ENCODE measurements around the gene C17orf67.
A peak's percentile ranks its signal among the peaks of the same experiment; 100 is the strongest.

The C17orf67 gene, protein sequence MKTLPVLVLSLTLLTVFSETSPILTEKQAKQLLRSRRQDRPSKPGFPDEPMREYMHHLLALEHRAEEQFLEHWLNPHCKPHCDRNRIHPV

DNA sequence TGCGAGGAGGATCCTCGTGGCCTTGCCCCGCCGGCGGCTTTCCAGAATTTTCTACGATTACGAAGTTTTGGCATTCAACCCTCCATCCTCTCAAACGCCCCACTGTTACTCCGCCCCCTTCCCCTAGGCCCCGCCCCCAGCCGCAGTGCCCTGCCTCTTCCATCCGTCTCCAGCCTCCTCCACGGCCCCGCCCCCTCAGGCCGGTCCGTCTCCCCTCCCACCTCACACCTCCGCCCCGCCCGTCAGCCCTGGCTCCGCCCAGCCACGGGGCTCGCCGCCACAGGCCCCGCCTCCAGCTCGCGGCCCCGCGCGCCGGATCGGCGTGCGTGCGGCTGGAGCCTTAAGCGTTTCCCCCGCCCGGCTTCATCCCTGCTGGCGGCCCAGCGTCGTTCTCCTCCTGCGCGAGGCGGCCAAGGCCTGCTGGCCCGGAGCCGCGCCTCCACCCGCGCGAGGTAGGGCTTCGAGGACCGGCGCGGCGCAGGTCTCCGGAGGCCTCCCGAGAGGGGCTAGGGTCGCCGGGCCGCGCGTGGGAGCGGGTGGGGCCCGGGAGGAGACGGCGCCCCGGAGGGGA is at the start of gene C17orf67, which contains the start of gene DGKE:
Gene C17orf67, minus strand, starts transcription at position 112 of the 571 bp plus-strand sequence. CDS start 18,110 bp downstream, outside the sequence.
Gene DGKE, plus strand, starts transcription at position 343 of the 571 bp plus-strand sequence. CDS start 645 bp downstream, outside the sequence.
- peak; percentile 78 for DNase-seq

DNA sequence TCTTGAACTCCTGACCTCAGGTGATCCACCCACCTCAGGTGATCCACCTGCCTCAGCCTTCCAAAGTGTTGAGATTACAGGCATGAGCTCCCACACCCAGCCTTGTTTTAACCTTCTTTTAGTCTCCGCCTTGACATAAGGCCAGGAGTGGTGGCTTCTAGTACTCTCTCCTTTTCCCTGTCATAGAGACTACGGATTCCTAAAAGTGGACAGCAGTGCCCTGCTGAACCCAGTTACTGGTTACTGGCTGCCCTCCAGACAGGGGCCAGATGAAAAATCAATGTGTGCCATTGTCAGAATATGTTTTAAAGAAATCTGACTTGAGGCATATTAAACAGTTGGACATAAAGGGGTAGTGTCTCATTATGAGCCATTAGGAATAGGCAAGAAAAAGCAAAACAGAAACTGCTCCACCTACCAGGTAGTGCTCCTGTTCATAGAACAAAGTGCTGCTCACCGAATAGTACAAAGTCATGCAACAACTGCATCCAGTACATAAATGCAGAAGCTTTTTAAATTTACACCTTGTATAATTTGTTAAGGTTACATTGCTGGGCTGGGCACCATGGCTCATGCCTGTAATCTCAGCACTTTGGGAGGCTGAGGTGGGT is 48.1 kb upstream of the C17orf67 start:
- DNase-seq = no peak

DNA sequence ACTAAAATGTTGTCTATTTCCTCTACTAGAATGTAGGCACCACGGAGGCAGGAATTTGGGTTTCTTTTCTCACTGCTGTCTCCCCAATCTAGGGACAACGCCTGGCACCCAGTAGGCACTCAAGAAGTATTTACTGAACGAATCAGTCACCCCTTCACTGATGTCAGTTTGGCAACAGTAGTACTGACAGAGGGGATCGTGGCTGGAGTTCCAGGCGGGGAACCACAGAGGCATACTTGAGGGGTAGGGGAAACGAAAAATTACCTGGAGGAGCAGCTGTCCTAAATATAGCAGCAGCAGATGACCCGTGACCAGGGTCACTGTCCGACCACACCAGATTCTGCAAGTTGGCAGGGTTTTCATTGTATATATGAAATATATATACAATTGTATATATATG is 46.9 kb upstream of the C17orf67 start:
- no peak for DNase-seq

DNA sequence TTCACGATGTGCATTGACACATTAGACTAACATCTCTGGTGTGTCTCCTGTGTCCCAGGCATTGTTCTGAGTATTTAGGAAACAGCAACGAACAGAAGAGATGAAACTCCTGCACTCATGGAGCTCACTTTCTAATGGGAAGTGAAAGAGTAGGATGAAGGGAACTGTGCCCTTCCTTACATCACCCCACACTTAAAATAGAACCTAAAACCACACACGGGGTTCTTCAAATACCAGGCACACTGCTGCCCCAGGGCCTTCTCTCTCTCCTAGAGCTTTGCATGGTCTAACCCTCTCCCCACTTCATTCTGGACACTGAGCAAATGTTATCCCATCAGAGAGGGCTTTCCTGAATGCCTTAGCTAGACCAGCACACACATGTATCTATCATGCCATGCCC is 46.4 kb upstream of the C17orf67 start:
- no peak for DNase-seq

DNA sequence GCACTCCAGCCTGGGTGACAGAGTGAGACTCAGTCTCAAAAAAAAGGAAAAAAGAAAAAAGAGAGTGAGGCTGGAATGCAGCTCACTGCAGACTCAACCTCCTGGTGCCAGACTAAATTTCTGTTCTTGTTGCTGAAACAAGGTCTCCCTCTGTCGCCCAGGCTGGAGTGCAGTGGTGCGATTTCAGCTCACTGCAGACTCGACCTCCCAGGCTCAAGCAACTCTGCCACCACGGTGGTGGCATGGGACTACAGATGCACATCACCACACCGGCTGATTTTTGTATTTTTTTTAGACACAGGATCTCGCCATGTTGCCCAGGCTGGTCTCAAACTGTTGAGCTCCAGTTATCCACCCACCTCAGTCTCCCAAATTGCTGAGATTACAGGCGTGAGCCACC is 45.6 kb upstream of the C17orf67 start:
- no peak for DNase-seq

DNA sequence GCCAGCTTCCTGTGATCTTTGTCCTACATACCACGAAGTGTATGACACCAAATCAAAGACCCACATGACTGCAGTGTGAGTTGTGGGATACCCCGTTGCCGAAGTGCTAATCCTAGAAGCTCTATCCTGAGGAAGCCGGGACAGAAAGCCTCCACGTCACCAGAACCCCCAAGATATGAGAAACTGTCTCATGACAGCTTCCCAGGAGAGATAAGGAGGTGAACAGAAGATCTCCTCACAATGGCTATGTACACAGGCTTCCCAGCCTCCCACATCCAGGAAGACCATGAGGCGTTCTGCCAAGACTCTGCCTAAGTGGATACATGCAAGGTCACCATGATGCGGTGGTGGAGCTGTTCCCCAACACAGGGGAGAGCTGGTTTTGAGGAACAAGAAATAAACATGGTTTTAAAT is 43.1 kb upstream of the C17orf67 start:
- DNase-seq = no peak

DNA sequence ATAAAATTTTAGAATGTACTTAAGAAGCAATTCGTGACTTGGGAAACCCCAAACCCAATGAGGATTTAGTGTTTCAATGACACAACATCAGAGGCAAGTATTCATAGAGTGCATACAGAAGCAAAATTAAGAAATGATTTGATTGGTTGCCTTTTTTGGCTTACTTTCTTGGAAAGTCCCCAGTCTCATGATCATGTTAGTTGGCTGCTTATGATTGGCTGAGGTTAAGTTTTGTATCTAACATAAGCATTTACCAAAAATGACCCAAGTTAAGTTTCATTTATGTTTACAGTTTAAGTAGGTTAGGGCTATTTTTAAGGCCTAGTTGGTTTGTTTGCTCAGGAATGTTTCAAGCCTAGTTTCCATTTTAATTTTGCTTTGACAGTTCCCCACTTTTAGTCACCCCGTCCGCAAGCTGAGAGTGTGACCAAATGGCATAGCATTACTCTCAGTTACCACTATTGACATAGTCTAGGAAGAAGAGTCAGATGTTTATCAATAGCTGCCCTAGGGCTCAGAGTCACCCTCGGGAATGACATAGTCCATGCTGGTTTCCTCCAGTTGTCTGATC is 36.4 kb upstream of the C17orf67 start:
- DNase-seq = no peak

DNA sequence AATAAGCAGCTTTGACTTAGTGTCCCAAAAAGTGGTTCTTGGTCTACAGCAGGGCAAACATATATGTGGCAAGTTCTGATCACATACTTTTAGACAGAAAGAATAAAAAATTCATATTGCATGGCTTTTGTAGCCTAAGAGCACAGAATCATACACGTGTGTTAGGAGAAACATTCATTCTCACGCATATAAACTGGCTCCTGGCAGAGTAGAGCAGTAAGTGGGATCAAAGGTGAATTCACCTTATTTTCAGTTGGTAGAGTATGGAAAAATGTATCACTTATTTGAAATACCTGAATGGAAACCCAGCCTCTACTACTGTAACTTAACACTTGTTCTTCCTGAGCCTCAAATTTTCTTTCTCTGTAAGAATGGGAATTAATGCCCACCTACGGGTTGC is 35.0 kb upstream of the C17orf67 start:
- DNase-seq = no peak

DNA sequence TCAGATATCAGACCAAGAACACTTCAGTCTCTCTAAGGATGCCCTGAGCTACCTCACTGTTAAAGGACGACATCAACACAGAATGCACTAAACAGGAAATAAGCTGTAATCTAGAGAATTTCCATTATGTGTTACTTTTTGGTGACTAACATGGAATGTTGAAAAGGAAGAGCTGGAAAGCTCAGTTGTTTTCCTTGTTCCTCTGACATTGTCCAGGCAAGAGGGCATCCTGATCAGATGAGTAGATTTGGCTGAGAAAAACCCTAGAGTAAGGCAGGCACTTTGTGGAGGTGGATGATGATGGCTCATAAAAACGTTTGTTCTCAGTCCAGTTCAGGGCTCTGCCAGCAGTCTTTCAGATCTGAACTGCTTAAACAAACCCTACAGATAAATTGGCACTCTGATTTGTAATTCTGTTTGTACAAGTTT is 34.2 kb upstream of the C17orf67 start:
- no peak for DNase-seq

DNA sequence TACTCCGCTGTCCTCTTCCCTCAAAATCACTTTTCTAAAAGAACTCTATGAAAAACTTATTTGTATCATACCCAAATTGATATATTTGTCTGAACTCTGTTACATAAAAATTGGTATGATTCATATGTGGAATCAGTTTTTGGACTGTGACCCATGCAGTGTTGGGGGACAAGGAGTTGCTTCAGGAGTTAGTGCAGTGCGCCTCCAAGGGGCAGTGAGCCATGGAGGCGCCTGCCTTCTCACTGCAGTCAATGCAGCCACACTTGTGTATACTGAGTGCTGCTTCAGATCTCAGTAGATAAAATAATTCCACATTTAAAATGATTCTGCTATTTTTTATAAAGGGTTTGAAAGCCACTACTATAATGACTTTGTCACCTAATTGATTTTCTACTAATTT is 32.8 kb upstream of the C17orf67 start:
- no peak for DNase-seq

DNA sequence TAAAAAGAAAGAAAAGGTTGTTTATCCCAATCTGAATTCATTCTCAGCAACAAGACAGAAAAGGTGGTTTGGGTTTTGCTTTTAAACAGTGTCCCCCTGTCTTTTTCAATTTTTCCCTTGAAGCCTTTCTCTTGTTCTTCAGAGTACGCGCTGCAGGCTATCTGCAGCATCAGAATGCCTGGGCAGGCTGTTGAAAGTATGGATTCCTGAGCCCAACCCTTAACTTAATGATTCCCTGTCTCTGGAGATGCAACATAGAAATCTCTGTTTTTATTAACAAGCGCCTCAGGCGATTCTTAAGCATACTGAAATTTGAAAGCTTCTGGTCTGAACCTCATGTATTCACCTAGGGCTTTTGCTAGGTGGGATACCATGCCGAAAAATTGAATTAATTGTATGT is 32.4 kb upstream of the C17orf67 start:
- no peak for DNase-seq

DNA sequence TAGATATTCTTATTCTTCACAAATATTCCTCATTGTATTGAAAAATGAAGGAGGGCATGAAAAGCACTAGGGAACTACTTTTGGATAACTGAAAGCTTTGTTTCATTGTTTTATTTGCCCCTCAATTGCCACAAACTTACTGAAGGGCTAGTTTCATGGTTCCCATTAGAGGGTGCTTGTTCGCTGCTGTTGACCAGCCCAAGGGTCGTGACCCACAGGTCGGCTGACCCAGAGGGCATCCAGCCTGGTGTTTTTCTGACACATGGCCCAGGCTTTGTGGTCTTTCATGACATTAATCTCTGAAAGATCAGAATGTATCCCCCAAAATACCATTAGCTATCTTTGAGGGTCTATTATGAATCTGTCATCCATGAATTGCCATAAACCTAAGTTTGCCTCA is 30.3 kb upstream of the C17orf67 start:
- no peak for DNase-seq

DNA sequence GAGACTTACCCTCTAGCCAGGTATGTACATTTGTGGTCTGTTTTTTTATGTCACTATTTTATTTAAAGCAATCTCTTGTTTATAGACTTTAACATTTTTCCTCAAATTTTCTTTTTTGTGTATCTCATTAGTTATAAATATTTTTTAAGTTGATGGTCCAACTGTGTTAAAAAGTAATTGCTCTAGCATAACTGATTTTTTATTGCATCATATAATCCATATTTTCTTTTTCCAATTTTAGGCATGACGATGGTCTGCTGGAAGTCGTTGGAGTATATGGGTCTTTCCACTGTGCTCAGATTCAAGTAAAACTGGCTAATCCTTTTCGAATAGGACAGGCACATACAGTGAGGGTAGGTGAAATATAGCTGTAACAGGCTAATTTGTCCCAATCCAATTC is 28.2 kb upstream of the C17orf67 start:
- DNase-seq = no peak

DNA sequence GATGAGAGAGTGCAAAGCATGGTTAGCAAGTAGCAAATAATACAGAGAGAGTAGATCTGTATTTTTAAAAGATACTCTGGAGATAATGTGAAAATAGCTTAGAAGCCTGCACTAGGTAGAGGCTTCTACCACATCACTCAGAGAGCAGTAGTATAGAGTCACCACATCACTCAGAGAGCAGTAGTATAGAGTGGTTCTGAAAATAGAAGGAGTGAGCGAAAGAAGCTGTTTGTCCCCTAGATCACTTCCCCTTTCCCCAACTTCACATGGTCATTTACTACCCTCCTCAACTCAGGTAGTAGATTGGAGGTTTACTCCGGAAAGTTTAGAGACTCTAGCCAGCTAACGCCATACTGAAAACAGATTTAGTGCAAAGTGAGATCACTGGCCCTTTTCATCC is 17.3 kb upstream of the C17orf67 start:
- DNase-seq = no peak

DNA sequence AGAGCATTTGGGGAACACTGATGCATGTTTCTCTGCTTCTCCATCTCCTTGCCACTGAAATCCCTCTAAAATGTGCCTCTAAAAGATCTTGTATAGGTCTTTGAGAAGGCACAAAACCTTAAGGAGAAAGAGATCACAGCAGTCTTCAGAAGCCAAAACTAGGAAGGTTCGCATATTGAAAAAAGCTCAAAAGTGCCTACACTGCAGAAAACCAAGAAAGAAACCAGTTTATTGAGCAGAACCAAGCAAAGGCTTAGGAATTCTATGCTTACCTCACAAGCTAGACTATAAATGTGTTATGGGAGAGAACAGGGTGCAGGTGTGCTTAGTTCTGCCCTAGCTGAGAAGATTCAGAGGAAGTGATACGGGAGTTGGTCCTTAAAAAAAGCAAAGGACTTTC is 16.9 kb upstream of the C17orf67 start:
- no peak for DNase-seq

DNA sequence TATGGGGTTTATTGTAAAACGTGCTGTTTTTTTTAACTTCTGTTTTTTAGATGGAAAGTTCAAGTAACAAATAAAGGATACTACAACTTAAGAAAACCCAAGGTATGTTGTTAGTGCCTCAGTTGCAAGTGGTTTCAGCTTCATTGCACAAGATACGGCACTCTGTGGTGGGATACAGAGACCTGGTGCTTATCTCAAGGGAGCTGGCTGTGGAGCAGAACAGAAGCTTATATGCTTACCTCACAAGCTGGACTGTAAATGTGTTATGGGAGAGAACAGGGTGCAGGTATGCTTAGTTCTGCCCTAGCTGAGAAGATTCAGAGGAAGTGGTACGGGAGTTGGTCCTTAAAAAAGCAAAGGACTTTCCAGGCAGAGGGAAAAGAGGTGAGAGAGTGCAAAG is 15.4 kb upstream of the C17orf67 start:
- no peak for DNase-seq

DNA sequence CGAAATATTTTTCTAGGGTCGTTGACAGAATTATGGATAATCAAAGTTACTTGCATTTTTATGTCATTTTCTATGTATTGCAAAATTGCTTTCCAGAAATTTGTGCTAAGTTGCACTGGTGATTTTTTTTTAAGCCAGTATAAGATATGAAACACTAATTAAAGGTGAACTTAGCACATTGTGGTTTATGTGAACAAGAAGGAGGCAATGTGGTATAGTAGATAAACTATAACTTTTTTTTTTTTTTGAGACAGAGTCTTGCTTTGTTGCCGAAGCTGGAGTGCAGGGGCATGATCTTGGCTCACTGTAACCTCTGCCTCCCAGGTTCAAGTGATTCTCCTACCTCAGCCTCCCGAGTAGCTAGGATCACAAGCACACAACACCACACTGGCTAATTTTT is 13.4 kb upstream of the C17orf67 start:
- no peak for DNase-seq

DNA sequence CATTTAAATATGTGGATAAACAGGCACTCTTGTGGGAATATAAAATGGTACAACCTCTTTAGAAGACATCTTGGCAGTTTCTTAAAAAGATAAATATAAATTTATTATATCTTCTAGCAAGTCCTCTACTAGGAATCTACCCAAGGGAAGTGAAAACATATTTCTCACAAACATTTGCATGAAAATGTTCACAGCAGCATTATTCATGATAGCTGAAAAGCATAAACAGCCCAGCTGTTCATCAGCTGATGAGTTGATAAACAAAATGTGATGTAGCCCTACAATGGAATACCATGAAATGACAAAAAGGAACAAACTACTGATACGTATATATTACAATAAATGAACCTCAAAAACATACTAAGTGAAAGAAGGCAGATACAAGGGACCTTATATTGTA is 12.2 kb upstream of the C17orf67 start:
- DNase-seq = no peak

DNA sequence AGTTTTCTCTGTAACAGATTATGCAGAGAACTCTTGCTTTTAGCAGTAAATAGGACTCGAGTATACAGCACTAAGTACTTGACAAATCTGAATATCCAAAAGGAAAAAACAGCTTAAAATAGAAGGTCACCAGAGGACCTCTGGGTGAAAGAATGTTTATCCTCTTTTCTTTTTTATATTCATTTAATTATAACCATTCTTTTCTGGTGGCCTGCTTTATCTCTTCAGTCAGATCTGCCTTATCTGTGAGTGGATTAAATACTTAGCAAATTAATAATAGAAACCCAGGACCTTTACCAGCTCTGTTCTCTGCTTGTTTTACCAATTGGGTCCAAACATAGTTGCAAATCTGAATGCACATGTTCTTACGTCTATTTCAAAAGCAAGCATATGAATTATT is 8.9 kb upstream of the C17orf67 start:
- no peak for DNase-seq

DNA sequence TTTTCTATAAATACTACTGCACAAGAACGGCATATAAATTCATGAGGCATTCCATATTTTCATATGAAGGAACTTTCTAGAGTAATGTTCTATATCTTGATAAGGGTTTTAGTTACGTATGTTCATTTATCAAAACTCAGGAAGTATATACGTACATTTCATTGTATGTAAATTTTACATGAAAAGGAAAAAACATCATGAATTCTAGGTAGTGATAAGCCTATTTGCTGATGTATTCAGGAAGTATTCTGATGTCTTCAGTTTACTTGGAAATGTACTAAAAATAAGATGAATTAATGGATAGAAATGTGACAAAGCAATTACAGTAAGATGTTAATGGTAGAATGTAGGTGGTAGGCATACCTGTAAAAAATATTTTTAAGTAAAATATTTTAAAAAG is 5.0 kb upstream of the C17orf67 start:
- no peak for DNase-seq

DNA sequence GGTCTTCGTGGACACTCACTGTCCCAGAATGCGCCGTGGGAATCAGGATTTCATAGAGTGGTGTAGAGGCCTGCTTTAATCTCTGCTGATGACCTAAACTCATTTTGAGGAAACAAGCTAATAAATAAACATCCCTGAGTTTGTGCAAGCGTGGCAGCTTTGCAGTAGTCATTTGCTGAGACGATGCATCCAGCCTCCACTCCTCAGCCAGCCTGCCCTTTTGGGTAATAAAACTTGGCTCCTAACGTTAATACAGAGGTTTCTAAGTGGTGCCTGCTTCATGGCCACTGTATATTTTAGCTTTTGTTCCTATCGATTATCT is 1.5 kb upstream of the C17orf67 start:
- DNase-seq = no peak

DNA sequence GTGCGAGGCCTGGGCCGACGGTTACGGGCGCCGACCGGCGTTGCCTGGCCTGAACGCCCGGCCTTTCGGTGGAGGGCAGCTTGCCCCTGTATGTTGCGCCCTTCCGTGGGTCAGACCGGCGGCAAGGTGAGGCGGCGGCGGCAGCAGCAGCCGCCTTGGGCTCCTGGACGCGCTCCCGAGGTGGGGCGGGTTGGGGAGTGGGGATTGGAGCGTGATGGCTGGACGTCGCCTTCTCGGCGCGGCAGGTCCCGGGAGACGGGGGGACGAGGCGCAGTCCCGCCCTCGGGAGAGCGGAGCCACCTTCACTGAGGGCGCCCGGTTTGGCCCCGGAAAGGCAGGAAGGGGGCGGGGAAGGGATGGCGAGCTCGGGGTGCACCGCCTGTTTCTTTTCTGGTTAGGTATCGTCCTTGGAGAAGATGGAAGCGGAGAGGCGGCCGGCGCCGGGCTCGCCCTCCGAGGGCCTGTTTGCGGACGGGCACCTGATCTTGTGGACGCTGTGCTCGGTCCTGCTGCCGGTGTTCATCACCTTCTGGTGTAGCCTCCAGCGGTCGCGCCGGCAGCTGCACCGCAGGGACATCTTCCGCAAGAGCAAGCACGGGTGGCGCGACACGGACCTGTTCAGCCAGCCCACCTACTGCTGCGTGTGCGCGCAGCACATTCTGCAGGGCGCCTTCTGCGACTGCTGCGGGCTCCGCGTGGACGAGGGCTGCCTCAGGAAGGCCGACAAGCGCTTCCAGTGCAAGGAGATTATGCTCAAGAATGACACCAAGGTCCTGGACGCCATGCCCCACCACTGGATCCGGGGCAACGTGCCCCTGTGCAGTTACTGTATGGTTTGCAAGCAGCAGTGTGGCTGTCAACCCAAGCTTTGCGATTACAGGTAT is 902 bp upstream of the C17orf67 start:
- no peak for DNase-seq

DNA sequence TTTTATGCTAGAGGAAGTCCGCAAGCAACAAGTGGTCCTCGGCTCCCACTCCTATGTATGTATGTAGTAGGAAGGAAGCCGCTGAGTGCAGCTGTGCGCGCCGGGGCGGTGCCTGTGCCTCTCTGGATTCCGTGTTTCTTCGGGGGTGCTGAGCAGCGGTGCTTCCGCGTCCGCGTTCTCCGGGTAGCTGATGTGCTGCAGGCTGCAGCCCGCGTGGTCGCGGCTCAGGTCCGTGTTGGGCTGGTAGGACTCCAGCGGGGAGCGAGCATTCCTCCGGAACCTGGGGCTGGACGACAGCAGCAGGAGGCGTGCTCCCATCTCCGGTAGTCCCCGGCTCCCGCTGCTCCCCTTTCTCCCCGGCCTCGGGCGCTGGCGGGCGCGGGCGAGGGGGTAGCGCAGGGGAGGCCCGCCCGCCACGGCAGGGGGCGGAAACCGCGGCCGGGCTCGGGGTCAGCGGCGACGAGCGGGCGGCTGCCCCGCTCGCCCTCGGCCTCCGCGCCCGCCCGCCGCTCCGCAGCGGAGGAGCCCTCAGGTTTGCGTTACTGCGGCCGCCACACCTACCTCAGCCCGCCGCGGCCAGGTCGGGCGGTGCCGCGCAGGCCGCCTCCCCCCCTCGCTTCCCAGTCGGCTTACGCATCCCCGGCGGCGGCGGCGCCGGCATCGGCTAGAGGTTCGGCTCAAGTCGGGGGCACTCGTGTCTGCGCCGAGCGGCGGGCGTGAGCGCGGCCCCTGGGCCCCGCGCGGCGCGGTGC is 487 bp downstream of the C17orf67 start:
- DNase-seq = peak; percentile 78
